ENCODE results near the gene ZBTB7C. TPM values are rescaled to one million over a fixed set of nuclear protein-coding genes. Genes with fewer than 3 reads are reported as not detected.
A peak's percentile ranks its signal among the peaks of the same experiment; 100 is the strongest.

ZBTB7C gene
- total RNA-seq, 1 experiment from 2014 or later: 0.33 TPM

DNA sequence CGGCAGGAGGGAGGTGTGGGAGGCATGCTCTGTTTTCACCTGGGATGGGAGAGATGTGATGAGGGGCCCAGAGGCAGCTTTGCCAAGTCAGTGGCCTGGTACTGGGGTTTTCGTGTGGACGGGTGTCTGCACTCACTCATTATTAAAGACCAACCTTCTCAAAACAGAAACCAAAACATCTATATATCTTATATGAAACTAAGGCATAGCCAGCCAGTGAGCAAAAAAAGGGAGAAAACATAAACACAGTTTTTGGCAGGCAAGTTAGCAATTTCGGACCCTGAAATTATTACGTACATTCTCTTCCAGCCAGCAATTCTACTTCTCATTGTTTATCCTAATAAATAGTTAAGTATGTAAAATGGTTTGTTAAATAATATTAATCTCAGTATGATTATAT lies 297.6 kb downstream of the ZBTB7C start:
- Histone ChIP-seq H3K27me3 (ENCODE audit: insufficient read depth, low read length) (no peaks in the 10 kb centered on the region; the same call in 1 of the 2 replicates), H4K91ac (ENCODE audit: insufficient read length, low read depth, low read length) (no peak overlapping the region), H4K20me1 (ENCODE audit: control insufficient read depth, insufficient read depth, insufficient read length) (no peaks in the 10 kb centered on the region), H2BK20ac (ENCODE audit: low read depth, low read length, poor library complexity, severe bottlenecking) (no peak overlapping the region), H3K18ac (ENCODE audit: insufficient read length, low read depth, low read length) (no peak overlapping the region), H2BK12ac (ENCODE audit: insufficient read length, low read depth, low read length) (no peak overlapping the region), H3K79me1 (ENCODE audit: insufficient read depth, low read depth, low read length, poor library complexity, severe bottlenecking) (no peaks in the 10 kb centered on the region), H3K56ac (ENCODE audit: insufficient read length, low read depth, low read length) (no peak overlapping the region), H2BK120ac (ENCODE audit: low read depth, low read length, poor library complexity, severe bottlenecking) (no peak overlapping the region), H3K4me1 (ENCODE audit: insufficient read depth, low read length) (peaks cover 8% of the 10 kb centered on the region; the same call in 1 of the 2 replicates), H3K9me3 (ENCODE audit: control insufficient read depth, low read depth, low read length) (no peaks in the 10 kb centered on the region), H3K23ac (ENCODE audit: insufficient read length, low read depth, low read length) (no peak overlapping the region), H2BK5ac (ENCODE audit: insufficient read length, low read length) (no peak overlapping the region), H3K79me2 (ENCODE audit: insufficient read depth, low read length) (no peaks in the 10 kb centered on the region), H2BK15ac (ENCODE audit: low read depth, low read length) (no peak overlapping the region), H3K9ac (ENCODE audit: extremely low read depth, insufficient read length, low read length) (no peak overlapping the region), H3T11ph (ENCODE audit: low read length) (no peak overlapping the region), H2AFZ (ENCODE audit: low read length) (no peak overlapping the region), H4K8ac (replicated peaks; ENCODE audit: insufficient read length, low read depth, low read length) (no peak overlapping the region), H3K27ac (ENCODE audit: insufficient read length, low read depth, low read length) (no peak overlapping the region), H4K5ac (ENCODE audit: insufficient read length, low read depth, low read length) (no peak overlapping the region), H3K4ac (ENCODE audit: low read depth, low read length) (no peak overlapping the region), H2AK5ac (ENCODE audit: insufficient read length, low read length) (no peak overlapping the region), H3K4me2 (ENCODE audit: insufficient read depth, insufficient read length, low read length) (no peak overlapping the region), H3K14ac (ENCODE audit: insufficient read depth, low read length) (no peak overlapping the region), H3K23me2 (ENCODE audit: insufficient read length, low read depth, low read length, poor library complexity, severe bottlenecking) (no peaks in the 10 kb centered on the region)
- Mint-ChIP-seq H3K27me3 (ENCODE audit: low read depth) (peaks cover 11% of the 10 kb centered on the region), H3K4me3 (no peak overlapping the region), H3K9me3 (no peaks in the 10 kb centered on the region), H3K4me1 (peaks cover 31 to 42% of the 10 kb centered on the region in 2 experiments), H3K27ac (0 out of 7 replicates have a peak overlapping the region, but pooled peaks of 1 of the 3 experiments have one; percentile 40), H3K36me3 (ENCODE audit: insufficient read depth in 1 of 3, low read depth in 3 of 3) (no peaks in the 10 kb centered on the region)
- no CpG with 5 or more reads among the region's 5 CpGs for WGBS (ENCODE audit: extremely low coverage, insufficient read length, low lambda C conversion rate)
- TF ChIP-seq, protein P1, sequence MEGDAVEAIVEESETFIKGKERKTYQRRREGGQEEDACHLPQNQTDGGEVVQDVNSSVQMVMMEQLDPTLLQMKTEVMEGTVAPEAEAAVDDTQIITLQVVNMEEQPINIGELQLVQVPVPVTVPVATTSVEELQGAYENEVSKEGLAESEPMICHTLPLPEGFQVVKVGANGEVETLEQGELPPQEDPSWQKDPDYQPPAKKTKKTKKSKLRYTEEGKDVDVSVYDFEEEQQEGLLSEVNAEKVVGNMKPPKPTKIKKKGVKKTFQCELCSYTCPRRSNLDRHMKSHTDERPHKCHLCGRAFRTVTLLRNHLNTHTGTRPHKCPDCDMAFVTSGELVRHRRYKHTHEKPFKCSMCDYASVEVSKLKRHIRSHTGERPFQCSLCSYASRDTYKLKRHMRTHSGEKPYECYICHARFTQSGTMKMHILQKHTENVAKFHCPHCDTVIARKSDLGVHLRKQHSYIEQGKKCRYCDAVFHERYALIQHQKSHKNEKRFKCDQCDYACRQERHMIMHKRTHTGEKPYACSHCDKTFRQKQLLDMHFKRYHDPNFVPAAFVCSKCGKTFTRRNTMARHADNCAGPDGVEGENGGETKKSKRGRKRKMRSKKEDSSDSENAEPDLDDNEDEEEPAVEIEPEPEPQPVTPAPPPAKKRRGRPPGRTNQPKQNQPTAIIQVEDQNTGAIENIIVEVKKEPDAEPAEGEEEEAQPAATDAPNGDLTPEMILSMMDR (conservative IDR thresholded peaks at IDR 0.05): no peak
- DNase-seq: no peak

All from H9 (cell line).